Measurements from ENCODE around the gene SYNM.
"Not testable (repeated sequence)": the region's sequence is repeated elsewhere in the genome, so short reads cannot be mapped to it uniquely, and the experiment has no call there.

The SYNM gene

GRCh38 chr15:99105514-99106341 lies 848 bp downstream of the SYNM start:
- no peak for DNase-seq (ENCODE audit: low read depth)

- no peak for DNase-seq (ENCODE audit: low read depth)
Measured at GRCh38 chr15:99106417-99107220, 1.7 kb downstream of the SYNM start.

GRCh38 chr15:99108993-99109392 lies 4.1 kb downstream of the SYNM start:
- no peak for DNase-seq (ENCODE audit: low read depth)

GRCh38 chr15:99109555-99110021 lies 4.7 kb downstream of the SYNM start:
- no peak for DNase-seq (ENCODE audit: low read depth)

- DNase-seq (ENCODE audit: low read depth), result no peak
Measured at GRCh38 chr15:99110093-99110492, 5.2 kb downstream of the SYNM start.

GRCh38 chr15:99110581-99111320 lies 5.9 kb downstream of the SYNM start:
- DNase-seq (ENCODE audit: low read depth), result no peak

- not testable (repeated sequence) for DNase-seq (ENCODE audit: low read depth)
Measured at GRCh38 chr15:99111641-99112040, 6.8 kb downstream of the SYNM start.

GRCh38 chr15:99113547-99114271 lies 8.8 kb downstream of the SYNM start:
- no peak for DNase-seq (ENCODE audit: low read depth)

GRCh38 chr15:99114511-99115299 lies 9.8 kb downstream of the SYNM start:
- no peak for DNase-seq (ENCODE audit: low read depth)

- no peak for DNase-seq (ENCODE audit: low read depth)
Measured at GRCh38 chr15:99115300-99116215, 10.7 kb downstream of the SYNM start.

GRCh38 chr15:99117111-99117510 lies 12.2 kb downstream of the SYNM start:
- DNase-seq (ENCODE audit: low read depth), result no peak

- no peak for DNase-seq (ENCODE audit: low read depth)
Measured at GRCh38 chr15:99117563-99118257, 12.8 kb downstream of the SYNM start.

- DNase-seq (ENCODE audit: low read depth), result no peak
Measured at GRCh38 chr15:99118258-99118632, 13.4 kb downstream of the SYNM start.

- no peak for DNase-seq (ENCODE audit: low read depth)
Measured at GRCh38 chr15:99118801-99119546, 14.1 kb downstream of the SYNM start.

- no peak for DNase-seq (ENCODE audit: low read depth)
Measured at GRCh38 chr15:99120050-99120777, 15.3 kb downstream of the SYNM start.

- DNase-seq (ENCODE audit: low read depth), result no peak
Measured at GRCh38 chr15:99121207-99121606, 16.3 kb downstream of the SYNM start.

- DNase-seq (ENCODE audit: low read depth), result no peak
Measured at GRCh38 chr15:99121691-99122410, 17.0 kb downstream of the SYNM start.
